ENCODE results near the gene PKD2L2. TPM values are rescaled to one million over a fixed set of nuclear protein-coding genes. Genes with fewer than 3 reads are reported as not detected.

PKD2L2 gene
- total and polyA plus RNA-seq, 8 donors = 0.23 to 0.82 (median 0.39) TPM; not detected in 2

DNA sequence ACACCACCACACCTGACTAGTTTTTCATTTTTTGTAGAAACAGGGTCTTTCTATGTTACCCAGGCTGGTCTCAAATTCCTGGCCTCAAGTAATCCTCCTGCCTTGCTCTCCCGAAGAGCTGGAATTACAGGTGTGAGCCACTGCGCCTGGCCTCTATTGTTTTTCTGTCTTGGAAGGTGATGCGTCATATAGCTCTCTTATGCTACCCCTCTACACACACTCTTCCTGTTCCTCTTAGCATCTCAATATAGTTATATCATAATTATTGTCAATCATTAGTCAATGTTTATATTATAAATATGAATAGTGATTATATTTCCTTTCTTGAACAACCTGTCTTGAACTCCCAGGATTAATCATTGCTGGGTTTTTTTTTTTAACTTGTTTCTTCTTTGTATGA, 7.3 kb downstream of the PKD2L2 start:
- intact Hi-C loops (cut with DNase I) = no loop called here
- Histone ChIP-seq H3K9me3 (no peaks in the 10 kb centered on the region), H3K4me1 (no peaks in the 10 kb centered on the region), H3K4me3 (no peak overlapping the region), H3K27ac (no peak overlapping the region), H3K36me3 (no peaks in the 10 kb centered on the region), H3K27me3 (no peaks in the 10 kb centered on the region)
- DNase-seq = no peak
- no peak for TF ChIP-seq CTCF (IDR thresholded peaks at IDR 0.05)
- no peak for ATAC-seq

GRCh38 chr5:137899493-137899892, 10.2 kb downstream of the PKD2L2 start:
- no peaks in the 10 kb centered on the region for H3K4me1 ChIP-seq
- H3K4me3 ChIP-seq = no peak overlapping the region
- intact Hi-C loops (cut with DNase I) = no loop called here
- ATAC-seq (no peak), DNase-seq (no peak)
- no peaks in the 10 kb centered on the region for H3K36me3 ChIP-seq
- H3K9me3 ChIP-seq = no peaks in the 10 kb centered on the region
- H3K27ac ChIP-seq = no peak overlapping the region
- no peak for TF ChIP-seq CTCF (IDR thresholded peaks at IDR 0.05)
- no peaks in the 10 kb centered on the region for H3K27me3 ChIP-seq

GRCh38 chr5:137901011-137901817, 12.0 kb downstream of the PKD2L2 start:
- Histone ChIP-seq H3K27ac (no peak overlapping the region), H3K4me3 (no peak overlapping the region), H3K27me3 (no peaks in the 10 kb centered on the region), H3K36me3 (no peaks in the 10 kb centered on the region), H3K4me1 (no peaks in the 10 kb centered on the region), H3K9me3 (no peaks in the 10 kb centered on the region)
- ATAC-seq = no peak
- no peak for TF ChIP-seq CTCF (IDR thresholded peaks at IDR 0.05)
- DNase-seq = no peak
- intact Hi-C loops (cut with DNase I) = no loop called here

- no peak for DNase-seq
- H3K4me1 ChIP-seq = no peaks in the 10 kb centered on the region
- H3K36me3 ChIP-seq = no peaks in the 10 kb centered on the region
- no peak overlapping the region for H3K4me3 ChIP-seq
- no peak for TF ChIP-seq CTCF (IDR thresholded peaks at IDR 0.05)
- ATAC-seq = no peak
- H3K27me3 ChIP-seq = no peaks in the 10 kb centered on the region
- intact Hi-C loops (cut with DNase I) = no loop called here
- no peaks in the 10 kb centered on the region for H3K9me3 ChIP-seq
- no peak overlapping the region for H3K27ac ChIP-seq
Observed at GRCh38 chr5:137902408-137903133, 13.3 kb downstream of the PKD2L2 start.

DNA sequence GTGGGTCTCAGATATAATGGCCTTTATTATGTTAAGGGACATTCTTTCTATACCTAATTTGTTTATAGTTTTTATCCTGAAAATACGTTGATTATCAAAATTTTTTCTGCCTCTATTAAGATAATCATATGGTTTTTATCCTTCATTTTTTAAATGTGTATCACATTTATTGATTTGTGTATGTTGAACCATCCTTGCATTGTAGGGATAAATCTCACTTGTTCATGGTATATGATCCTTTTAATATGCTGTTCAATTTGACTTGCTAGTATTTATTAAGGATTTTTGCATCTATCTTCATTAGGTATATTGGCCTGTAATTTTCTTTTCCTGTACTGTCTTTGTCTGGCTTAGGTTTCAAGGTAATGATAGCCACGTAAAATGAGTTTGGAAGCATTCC, 25.5 kb downstream of the PKD2L2 start:
- intact Hi-C loops (cut with DNase I) = no loop called here
- peaks cover 0 to 16% of the 10 kb centered on the region in 2 donors for H3K9me3 ChIP-seq
- H3K4me1 ChIP-seq = no peaks in the 10 kb centered on the region
- no peak overlapping the region for H3K27ac ChIP-seq
- DNase-seq (no peak), ATAC-seq (no peak)
- H3K4me3 ChIP-seq = no peak overlapping the region
- no peaks in the 10 kb centered on the region for H3K36me3 ChIP-seq
- H3K27me3 ChIP-seq = no peaks in the 10 kb centered on the region
- TF ChIP-seq CTCF (IDR thresholded peaks at IDR 0.05) = no peak

Measured in left lung (tissue), 10 donors.